ENCODE results near the gene CIB2.

Gene CIB2

DNA sequence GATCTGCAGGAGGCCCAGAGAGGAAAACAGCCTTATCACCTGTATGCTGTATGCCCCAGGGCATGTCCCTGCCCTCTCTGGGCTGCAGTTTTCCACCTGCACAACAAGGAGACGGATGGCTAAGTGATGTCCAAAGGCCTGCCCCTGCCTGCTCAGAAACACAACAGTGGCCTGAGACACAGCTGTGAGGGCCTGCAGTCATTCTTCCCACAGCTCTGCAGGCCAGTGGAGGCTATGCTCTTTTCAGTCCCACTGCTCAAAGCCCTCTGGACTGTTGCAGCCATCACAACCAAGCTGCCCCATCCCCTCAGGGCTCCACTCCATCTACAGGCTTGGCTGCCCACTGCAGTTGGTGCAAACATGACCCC, 48.5 kb downstream of the CIB2 start:
- no peak for DNase-seq

GRCh38 chr15:78082106-78082742, 49.0 kb downstream of the CIB2 start:
- peak; percentile 91 to 96 for DNase-seq

GRCh38 chr15:78080088-78080460, 51.2 kb downstream of the CIB2 start:
- no peak for DNase-seq

DNA sequence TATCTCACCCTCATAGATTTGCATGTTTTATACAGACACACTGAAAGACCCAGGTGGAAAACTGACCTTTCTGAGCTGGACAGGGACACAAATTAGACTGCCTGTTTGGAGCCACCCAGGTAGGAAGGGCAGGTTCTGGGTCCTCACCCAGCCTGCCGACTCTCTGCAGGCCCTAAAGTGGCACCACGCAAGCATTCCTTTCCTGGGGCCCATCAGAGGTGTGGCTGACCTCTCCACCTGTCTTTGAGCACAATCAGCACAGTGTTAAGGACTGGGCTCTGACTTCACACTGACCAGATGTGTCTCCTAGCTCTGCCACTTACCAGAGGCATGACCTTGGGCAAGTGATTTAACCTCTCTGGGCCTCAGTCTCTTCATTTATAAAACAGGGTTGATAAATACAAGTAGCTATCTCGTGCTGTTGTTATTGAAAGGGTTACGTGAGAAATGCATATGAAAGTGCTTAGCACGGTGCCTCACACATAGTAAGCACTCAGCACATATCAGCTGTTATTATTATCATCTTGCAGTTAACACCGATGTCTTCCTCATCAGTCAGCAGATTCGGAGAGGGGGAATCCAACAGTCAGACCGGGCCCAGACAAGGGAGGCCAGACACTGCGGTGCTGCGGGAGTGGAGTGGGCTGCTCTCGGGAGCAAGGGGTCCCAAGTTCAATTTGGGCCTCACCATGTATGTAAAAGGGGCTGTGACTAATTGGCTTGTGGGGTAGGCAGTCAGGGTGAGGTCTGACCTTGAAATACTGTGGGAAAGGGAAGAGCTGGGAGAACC, 51.8 kb downstream of the CIB2 start:
- no peak for DNase-seq

GRCh38 chr15:78077871-78078210, 53.4 kb downstream of the CIB2 start:
- no peak for DNase-seq

- DNase-seq: peak; percentile 39 to 67
Observed at GRCh38 chr15:78077053-78077870, 54.0 kb downstream of the CIB2 start, which contains the start of gene TBC1D2B. Gene TBC1D2B, minus strand, starts transcription at chr15:78077711. Its CDS starts 59 bp downstream, at chr15:78077652.

DNA sequence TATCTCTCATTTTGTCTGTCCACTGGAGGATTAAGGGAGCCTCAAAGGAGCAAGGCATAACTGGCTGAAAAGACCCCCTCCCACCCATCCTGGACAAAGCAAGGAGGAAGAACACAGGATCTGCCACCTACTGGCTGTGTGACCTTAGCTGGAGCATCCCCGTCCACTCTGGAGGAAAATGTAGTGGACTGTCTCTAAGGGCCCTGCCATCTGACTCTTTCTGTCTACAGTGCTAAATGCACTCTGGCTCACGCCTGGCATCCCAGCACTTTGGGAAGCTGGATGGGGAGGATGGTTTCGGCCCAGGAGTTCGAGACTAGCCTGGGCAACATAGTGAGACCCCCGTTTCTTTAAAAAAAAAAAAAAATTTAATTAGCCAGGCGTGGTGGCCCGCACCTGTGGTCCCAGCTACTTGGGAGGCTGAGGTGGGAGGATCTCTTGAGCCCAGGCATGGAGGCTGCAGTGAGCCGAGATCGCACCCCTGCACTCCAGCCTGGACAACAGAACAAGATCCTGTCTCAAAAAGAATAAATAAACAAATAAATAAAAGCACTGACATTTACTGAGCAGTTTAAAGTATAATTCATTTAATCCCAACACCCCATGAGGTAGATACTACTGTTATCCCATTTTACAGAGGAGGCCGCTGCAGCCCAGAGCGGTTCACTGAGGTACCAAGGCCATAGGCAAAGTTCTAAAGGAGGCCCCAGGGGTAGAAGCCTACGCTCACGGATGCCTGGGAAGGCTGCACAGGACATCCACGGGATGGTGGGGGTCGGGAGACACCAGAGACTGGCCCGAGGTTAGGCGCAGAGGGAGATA, 54.8 kb downstream of the CIB2 start:
- DNase-seq: no peak

DNA sequence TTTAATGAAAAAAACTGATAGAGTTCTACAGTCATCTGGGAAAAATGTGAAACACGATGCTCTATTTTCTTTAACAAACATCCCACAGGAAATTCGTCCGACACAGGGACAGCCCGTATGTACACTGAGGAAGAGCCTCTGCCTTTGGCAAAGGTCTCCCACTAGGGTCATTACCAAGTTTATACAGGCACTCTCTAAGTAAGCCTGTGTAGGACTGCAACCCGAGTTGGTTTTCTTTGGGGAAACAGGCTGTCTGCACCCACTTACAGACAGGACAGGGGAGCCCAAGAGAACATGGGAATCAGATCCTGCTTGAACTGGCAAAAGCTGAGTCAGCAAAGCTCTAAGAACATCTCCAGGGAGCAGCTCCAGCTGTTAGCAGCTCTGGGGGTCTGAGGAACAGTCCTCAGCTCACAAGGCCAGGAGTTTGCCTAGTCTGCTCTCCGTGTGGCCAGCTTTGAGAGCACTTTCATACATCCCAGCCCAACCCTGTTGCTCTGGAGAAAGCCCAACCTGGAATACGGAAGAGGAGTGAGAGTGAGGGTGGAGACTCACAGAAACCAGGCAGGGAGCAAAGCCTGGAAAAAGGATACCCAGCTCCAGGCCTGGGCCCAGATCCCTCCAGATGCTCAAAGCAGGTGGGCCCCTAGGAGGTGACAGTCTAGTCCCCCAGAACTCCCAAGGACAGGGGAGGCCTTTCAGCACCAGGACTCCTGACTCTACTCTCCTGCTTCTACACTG, 55.6 kb downstream of the CIB2 start:
- no peak for DNase-seq

- no peak for DNase-seq
Observed at GRCh38 chr15:78073046-78073787, 58.0 kb downstream of the CIB2 start.

GRCh38 chr15:78072080-78072892, 59.0 kb downstream of the CIB2 start:
- DNase-seq: peak; percentile 82 to 91

- DNase-seq: peak in 1 of 2 donors; percentile 71
Observed at GRCh38 chr15:78071383-78071782, 59.9 kb downstream of the CIB2 start.

- DNase-seq: peak; percentile 72 to 88
Observed at GRCh38 chr15:78070049-78070700, 61.1 kb downstream of the CIB2 start.

GRCh38 chr15:78069462-78070029, 61.7 kb downstream of the CIB2 start:
- peak; percentile 38 to 60 for DNase-seq

GRCh38 chr15:78069052-78069414, 62.2 kb downstream of the CIB2 start:
- peak; percentile 56 to 78 for DNase-seq

DNA sequence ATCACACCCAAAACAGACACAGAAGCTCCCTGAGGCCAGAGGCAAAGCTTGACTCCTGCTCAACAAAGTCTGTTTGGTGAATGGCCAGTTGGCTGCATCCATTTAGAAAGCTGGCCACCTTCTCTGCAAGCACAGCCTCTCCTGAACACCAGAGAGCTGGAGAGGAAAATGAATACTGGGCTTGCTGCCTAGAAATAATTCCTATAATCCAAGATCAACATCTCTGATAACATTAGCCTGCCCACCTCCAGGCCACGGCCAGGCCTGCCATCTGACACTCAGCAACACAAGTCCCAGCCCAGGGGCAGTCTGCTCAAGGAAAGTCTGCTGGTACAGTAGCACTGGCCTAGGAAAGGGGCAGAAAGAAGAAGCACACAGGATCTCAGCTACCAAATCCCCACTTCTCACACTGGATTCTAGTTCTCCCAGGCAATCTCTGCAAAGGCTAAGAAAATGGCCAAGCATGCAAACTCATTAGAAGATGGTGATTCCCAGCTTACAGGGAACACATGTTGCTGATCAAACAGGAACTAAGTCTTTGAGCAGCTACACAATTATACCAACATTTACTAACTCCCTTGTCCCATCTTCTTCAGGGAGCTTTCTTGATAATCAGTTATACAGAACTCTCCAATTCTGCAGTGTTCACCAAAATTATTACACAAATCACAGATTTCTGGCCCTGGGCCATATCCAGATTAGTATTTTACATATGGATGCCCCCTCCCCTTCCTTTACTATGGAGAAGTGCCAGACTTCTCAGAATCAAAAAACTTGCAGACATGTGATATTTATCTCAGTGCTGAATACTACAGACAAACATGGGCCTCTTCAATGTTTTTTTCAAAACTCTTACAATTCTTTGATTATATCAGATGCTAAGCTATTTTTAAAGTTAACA, 63.7 kb downstream of the CIB2 start:
- DNase-seq: peak in 1 of 2 donors; percentile 36

DNA sequence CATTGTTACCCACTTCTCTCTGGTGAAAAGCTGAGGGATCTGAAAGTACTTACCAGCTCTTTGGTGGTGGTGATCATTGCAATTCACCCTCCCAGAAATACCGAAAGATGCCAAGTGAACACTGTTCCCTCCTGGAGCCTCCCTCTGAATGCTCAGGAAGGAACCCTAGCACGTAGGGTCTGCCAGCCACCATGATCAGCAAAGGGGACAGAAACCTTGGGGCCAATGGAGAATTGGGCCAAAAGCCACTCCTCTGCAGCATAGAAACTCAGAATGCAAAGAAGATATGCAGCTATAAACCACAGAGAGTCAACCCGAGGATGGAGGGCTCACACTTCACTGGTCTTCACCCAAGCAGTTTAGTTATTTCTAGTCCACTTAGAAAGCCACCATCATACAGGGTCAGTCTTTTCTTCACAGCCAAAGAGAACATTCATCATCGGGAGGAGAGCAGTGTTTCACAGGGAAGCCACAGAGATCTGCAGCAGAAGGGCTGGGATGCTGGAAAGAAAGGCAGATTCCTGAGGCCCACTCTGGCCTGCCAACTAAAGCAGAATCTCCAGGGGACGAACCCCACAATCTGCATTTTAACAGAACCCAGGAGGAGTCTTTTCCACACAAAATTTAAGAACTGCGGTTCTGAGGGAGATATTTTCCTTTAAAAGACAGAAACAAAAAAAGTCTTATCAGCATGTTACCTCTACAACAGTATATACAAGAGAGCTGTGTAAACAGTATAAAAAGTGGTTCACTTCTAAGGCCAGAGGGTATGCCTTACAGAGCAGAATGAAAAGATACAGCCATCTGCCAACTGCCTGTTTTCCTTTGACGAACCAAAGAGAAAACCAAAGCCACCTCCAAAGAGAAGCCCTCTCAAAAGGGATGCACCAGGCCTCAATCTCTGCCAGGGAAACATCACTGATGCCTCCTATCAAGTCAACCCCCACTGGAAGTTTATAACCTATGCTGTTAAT, 65.0 kb downstream of the CIB2 start:
- no peak for DNase-seq

DNA sequence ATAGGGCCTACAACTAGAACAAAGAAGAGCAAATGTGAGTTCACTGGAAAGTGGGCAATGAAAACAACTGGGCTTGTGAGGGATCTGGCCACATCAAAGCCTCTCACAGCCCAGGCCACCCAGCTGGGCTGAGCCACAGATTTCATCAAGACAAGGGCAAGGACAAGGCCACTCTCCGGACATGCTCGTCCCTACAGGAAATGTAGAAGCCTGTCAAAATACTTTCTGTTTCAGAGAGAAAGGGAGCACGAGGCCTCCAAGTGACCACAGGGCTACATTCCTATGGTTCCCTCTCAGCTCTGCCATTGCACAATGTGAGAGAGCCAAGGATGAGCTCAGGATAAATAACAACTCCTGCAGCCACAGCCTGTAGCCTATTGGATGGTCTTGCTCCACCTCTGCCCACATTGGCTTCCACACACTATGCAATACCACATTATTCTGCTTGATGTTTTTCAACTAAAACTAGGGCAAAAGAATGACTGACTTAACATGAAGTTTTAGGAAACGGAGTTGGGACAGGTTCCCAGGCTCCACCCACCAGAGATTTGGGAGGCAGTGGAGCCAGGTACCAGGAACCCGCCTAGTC, 65.9 kb downstream of the CIB2 start:
- peak; percentile 98 for DNase-seq
